ENCODE results near the gene PANK1.

Gene PANK1

DNA sequence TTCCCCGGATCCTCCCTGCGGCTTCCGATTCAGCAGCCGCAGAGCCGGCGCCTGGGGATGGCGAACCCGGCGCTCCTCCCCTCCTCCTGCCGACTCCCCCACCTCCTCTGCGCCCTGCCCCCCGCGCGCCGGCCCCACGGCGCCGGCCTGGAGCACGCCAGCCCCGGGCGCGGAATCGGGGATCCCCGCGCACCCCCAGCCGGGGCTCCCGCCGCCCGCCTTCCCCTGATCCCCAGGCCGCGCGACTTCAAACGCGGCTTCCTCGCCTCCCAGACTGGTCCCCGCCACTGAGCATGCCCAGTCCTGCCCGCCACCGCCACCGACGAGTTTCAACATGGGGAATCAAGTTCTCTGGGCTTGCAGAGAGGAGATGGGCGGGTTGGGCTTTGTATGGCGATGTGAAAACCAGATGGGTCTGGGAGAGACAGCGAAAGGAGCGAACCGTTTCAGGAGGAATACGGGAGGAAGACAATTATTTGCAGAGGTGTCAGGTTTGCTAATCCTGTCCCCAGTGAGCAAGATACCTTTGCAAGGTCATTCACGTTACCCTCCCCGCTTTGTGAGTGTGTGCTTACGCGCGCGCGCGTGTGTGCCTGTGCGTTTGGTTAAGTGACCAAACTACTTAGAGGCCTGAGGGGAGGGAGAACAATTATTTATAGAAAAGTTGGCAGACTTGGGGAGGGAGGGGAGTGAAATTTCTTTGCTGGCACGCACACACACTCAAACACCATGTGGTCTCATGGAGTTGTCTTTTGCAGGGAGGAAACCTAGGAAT, at the start of gene PANK1:
Gene PANK1, minus strand, starts transcription at position 276 of the 775 bp plus-strand sequence. CDS start 351 bp downstream, outside the sequence.
- Histone ChIP-seq H3K9ac (ENCODE audit: low read length) (peak within 1 kb of the TSS; percentile 93), H3K4me2 (ENCODE audit: low read depth, low read length, poor library complexity, severe bottlenecking) (peak within 1 kb of the TSS; percentile 89), H2AFZ (ENCODE audit: low read depth, low read length, severe bottlenecking) (peak within 1 kb of the TSS; percentile 79), H4K20me1 (ENCODE audit: low read depth, low read length) (peaks cover 8% of the 10 kb centered on the region; the same call in 1 of the 2 replicates), H3K27ac (ENCODE audit: low read depth, low read length) (peak within 1 kb of the TSS; percentile 83), H3K9me3 (ENCODE audit: insufficient read depth, low read length) (no peaks in the 10 kb centered on the region), H3K79me2 (ENCODE audit: insufficient read depth, low read length) (peaks cover 35% of the 10 kb centered on the region), H3K4me3 (ENCODE audit: insufficient read depth, low read length, poor library complexity, severe bottlenecking) (peak within 1 kb of the TSS; percentile 75), H3K9me2 (replicated peaks; ENCODE audit: insufficient read depth, low read length) (no peaks in the 10 kb centered on the region), H3F3A (ENCODE audit: insufficient read depth) (peaks cover 16% of the 10 kb centered on the region), H3K27me3 (ENCODE audit: low read length) (no peaks in the 10 kb centered on the region), H3K36me3 (ENCODE audit: low read length) (no peaks in the 10 kb centered on the region)
- no peak for TF ChIP-seq EZH2phosphoT487 (conservative IDR thresholded peaks at IDR 0.05; ENCODE audit: low read length)
- TF ChIP-seq, protein P1, sequence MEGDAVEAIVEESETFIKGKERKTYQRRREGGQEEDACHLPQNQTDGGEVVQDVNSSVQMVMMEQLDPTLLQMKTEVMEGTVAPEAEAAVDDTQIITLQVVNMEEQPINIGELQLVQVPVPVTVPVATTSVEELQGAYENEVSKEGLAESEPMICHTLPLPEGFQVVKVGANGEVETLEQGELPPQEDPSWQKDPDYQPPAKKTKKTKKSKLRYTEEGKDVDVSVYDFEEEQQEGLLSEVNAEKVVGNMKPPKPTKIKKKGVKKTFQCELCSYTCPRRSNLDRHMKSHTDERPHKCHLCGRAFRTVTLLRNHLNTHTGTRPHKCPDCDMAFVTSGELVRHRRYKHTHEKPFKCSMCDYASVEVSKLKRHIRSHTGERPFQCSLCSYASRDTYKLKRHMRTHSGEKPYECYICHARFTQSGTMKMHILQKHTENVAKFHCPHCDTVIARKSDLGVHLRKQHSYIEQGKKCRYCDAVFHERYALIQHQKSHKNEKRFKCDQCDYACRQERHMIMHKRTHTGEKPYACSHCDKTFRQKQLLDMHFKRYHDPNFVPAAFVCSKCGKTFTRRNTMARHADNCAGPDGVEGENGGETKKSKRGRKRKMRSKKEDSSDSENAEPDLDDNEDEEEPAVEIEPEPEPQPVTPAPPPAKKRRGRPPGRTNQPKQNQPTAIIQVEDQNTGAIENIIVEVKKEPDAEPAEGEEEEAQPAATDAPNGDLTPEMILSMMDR (IDR thresholded peaks at IDR 0.05; ENCODE audit: insufficient read depth, low read length, poor library complexity, severe bottlenecking), result no peak

DNA sequence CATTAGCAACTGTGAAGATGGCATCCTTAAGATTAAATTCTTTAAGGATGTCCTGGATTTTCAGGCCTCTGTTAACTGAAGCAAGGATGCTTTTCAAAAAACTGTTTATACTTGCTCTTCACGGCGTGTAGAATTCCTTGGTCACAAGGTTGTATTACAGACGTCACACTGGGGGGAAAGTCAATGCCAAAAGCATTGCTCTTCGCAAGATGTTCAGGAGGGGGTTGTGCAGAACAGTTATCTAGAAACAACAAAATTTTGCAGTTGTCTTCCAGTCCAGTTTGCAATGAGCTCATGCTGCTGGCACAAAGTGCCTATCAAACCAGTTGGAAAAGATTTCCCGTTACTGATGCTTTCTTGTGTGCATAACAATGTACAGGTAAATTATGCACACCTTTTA, 48.1 kb upstream of the PANK1 start:
- Histone ChIP-seq H3K27ac (ENCODE audit: low read depth, low read length) (no peak overlapping the region), H3K9me3 (ENCODE audit: insufficient read depth, low read length) (no peaks in the 10 kb centered on the region), H3K4me3 (ENCODE audit: insufficient read depth, low read length, poor library complexity, severe bottlenecking) (no peak overlapping the region), H2AFZ (ENCODE audit: low read depth, low read length, severe bottlenecking) (no peak overlapping the region), H3K9ac (ENCODE audit: low read length) (no peak overlapping the region), H3K36me3 (ENCODE audit: low read length) (no peaks in the 10 kb centered on the region), H3K27me3 (ENCODE audit: low read length) (no peaks in the 10 kb centered on the region), H3K9me2 (replicated peaks; ENCODE audit: insufficient read depth, low read length) (no peaks in the 10 kb centered on the region), H3K4me2 (ENCODE audit: low read depth, low read length, poor library complexity, severe bottlenecking) (no peak overlapping the region), H3F3A (ENCODE audit: insufficient read depth) (no peaks in the 10 kb centered on the region), H4K20me1 (ENCODE audit: low read depth, low read length) (no peaks in the 10 kb centered on the region), H3K79me2 (ENCODE audit: insufficient read depth, low read length) (no peaks in the 10 kb centered on the region)
- TF ChIP-seq EZH2phosphoT487 (conservative IDR thresholded peaks at IDR 0.05; ENCODE audit: low read length), result no peak
- TF ChIP-seq, protein P1 (IDR thresholded peaks at IDR 0.05; ENCODE audit: insufficient read depth, low read length, poor library complexity, severe bottlenecking), result no peak

DNA sequence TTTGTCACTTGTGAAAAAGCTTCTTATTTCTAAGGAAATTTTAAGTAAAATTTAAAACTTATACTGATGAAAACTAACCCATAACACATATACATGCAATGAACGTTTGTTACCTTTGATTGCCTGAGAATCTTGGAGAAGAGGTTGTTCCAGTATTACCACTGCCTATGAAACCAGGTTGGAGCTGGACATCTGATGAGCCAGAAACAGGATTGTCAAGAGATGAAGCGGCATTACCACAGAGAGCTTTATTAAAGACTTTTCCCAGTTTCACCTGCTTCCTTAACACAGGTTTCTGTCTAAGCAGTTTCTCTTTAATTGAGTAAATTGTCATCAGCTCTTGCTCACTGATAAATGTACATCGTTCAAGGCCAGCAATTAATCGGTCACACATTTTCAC, 47.4 kb upstream of the PANK1 start:
- no peak overlapping the region for H3K27ac ChIP-seq (ENCODE audit: low read depth, low read length)
- no peak overlapping the region for H3K4me2 ChIP-seq (ENCODE audit: low read depth, low read length, poor library complexity, severe bottlenecking)
- no peaks in the 10 kb centered on the region for H3K27me3 ChIP-seq (ENCODE audit: low read length)
- H3K9me3 ChIP-seq (ENCODE audit: insufficient read depth, low read length), result no peaks in the 10 kb centered on the region
- H3K79me2 ChIP-seq (ENCODE audit: insufficient read depth, low read length), result no peaks in the 10 kb centered on the region
- H2AFZ ChIP-seq (ENCODE audit: low read depth, low read length, severe bottlenecking), result no peak overlapping the region
- H3K36me3 ChIP-seq (ENCODE audit: low read length), result no peaks in the 10 kb centered on the region
- no peaks in the 10 kb centered on the region for H3K9me2 ChIP-seq (replicated peaks; ENCODE audit: insufficient read depth, low read length)
- no peaks in the 10 kb centered on the region for H4K20me1 ChIP-seq (ENCODE audit: low read depth, low read length)
- H3K4me3 ChIP-seq (ENCODE audit: insufficient read depth, low read length, poor library complexity, severe bottlenecking), result no peak overlapping the region
- H3K9ac ChIP-seq (ENCODE audit: low read length), result no peak overlapping the region
- H3F3A ChIP-seq (ENCODE audit: insufficient read depth), result no peaks in the 10 kb centered on the region
- no peak for TF ChIP-seq EZH2phosphoT487 (conservative IDR thresholded peaks at IDR 0.05; ENCODE audit: low read length)
- TF ChIP-seq, protein P1 (IDR thresholded peaks at IDR 0.05; ENCODE audit: insufficient read depth, low read length, poor library complexity, severe bottlenecking), result no peak

All from SU-DHL-6 (cell line).